HG02981 (cell line): Measurements from ENCODE around the gene RDH12.
"Not testable (repeated sequence)": the region's sequence is repeated elsewhere in the genome, so short reads cannot be mapped to it uniquely, and the experiment has no call there.

Experiments used
- ATAC-seq: cut with Tn5 transposase; IDR thresholded peaks from one replicate; pipeline ENCODE4 v1.9.1; 2021; ENCODE audit warnings: mild to moderate bottlenecking, moderate library complexity; ENCODE audit not compliant: unreplicated experiment

RDH12 gene

DNA sequence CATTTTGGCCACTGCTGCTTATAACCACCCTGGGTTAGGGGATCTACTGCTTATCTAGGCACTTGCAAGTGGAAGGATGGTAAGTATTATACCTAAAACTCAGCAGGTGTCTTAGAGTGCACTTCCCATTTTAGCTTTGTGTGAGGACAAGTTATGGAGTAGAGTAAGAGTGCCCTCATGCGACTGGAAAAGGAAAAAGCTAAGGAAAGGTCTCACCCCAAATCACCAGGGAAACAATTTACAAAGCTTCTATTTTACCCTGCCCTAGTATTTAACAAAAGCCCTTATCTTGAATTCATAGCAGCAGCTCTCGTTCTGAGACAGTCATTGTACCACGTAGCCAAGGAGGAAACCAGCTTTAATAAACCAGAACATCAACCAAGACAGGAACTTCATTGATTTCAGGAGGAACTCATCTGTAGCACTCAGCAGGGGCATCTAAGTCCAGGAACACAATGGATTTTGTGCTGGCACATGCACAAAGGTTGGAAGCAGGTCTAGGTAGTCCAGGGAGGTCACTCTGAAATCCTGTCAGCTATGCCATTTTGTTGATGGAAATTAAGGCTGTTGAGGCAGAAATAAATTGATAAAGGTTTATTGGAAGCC is 2.9 kb downstream of the RDH12 start:
- ATAC-seq = no peak

GRCh38 chr14:67705211-67705610 is 3.5 kb downstream of the RDH12 start:
- ATAC-seq = no peak

- ATAC-seq = not testable (repeated sequence)
Measured at GRCh38 chr14:67709346-67709745, 7.7 kb downstream of the RDH12 start.

- not testable (repeated sequence) for ATAC-seq
Measured at GRCh38 chr14:67709796-67710195, 8.1 kb downstream of the RDH12 start.

DNA sequence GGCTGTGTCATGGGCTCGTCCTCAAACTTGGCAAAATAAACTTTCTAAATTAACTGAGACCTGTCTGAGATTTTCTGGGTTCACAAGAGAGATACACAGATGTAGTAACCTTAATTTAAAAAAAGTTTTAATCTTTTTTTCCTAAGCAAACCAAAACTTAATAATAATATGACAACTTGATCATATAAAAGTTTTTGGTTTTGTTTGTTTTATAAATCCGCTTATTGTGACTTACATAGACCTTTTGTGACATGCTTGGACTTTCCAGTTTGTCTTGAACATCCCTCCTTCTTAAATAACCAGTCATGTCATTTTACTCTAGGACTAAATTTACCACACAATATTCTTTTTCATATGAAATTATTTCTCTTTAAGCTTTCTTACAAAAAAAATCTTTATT is 8.5 kb downstream of the RDH12 start:
- ATAC-seq = no peak

- ATAC-seq = no peak
Measured at GRCh38 chr14:67717048-67717447, 15.4 kb downstream of the RDH12 start.

- no peak for ATAC-seq
Measured at GRCh38 chr14:67718265-67718664, 16.6 kb downstream of the RDH12 start.

DNA sequence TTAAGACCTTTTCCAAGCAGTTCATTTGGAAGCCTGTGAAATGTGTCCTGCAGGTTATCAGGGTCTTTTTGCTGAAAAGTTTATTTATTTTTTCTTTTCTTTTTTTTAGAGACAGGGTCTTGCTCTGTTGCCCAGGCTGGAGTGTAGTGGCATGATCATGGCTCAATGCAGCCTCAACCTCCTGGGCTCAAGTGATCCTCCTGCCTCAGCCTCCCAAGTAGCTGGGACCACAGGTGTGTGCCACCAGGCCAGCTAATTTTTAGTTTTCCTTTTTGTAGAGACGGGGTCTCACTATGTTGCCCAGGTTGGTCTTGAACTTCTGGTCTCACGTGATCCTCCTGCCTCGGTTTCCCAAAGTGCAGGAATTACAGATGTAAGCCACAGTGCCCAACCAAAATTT is 17.7 kb downstream of the RDH12 start:
- not testable (repeated sequence) for ATAC-seq

- ATAC-seq = no peak
Measured at GRCh38 chr14:67719866-67720265, 18.2 kb downstream of the RDH12 start.

- no peak for ATAC-seq
Measured at GRCh38 chr14:67721875-67722274, 20.2 kb downstream of the RDH12 start.

DNA sequence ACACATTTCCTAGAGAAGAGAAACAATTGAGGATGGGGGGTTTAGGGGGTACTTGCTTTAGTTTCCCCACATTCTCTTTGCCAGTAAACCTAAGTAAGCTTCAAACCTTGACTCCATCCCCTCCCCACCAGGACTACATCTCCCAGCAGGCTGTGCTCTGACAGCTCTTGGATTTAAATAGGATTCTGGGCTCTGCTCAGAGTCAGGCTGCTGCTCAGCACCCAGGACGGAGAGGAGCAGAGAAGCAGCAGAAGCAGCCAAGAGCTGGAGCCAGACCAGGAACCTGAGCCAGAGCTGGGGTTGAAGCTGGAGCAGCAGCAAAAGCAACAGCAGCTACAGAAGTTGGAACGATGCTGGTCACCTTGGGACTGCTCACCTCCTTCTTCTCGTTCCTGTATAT is 20.6 kb downstream of the RDH12 start:
- no peak for ATAC-seq

DNA sequence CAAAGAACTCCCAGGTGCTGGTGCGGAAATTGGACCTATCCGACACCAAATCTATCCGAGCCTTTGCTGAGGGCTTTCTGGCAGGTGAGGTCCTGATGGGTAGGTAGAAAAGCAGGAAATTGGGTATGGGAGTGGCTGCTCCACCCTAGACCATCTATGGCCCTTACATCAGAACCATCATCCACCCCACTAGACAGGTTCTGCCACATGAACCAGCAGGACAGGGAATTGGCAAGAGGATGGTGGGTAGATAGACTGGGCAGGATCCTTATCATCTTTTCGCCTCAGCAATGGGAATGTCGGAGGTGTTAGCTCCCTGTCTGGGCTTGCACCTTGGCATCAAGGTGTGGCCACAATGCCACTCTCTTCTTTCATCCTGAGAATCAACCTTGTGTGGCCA is 23.5 kb downstream of the RDH12 start:
- ATAC-seq = no peak

GRCh38 chr14:67727361-67727760 is 25.7 kb downstream of the RDH12 start:
- ATAC-seq = no peak

DNA sequence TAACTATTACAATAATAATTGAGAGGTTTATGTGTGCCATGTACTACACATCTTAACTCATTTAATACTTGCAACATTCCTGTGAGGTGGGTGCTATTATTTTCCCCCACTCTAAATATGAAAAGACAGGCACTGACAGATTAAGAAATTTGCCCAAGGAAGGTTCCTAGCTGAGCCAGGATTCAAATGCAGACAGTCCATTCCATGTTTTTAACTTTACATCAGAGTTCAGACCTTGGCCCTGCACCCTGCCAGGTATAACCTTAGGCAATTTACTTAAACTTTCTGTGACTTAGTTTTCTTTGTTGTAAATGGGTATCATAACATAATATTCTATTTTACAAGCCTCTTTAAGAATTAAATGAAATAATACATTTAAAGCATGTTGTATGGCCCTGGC is 26.6 kb downstream of the RDH12 start:
- no peak for ATAC-seq

DNA sequence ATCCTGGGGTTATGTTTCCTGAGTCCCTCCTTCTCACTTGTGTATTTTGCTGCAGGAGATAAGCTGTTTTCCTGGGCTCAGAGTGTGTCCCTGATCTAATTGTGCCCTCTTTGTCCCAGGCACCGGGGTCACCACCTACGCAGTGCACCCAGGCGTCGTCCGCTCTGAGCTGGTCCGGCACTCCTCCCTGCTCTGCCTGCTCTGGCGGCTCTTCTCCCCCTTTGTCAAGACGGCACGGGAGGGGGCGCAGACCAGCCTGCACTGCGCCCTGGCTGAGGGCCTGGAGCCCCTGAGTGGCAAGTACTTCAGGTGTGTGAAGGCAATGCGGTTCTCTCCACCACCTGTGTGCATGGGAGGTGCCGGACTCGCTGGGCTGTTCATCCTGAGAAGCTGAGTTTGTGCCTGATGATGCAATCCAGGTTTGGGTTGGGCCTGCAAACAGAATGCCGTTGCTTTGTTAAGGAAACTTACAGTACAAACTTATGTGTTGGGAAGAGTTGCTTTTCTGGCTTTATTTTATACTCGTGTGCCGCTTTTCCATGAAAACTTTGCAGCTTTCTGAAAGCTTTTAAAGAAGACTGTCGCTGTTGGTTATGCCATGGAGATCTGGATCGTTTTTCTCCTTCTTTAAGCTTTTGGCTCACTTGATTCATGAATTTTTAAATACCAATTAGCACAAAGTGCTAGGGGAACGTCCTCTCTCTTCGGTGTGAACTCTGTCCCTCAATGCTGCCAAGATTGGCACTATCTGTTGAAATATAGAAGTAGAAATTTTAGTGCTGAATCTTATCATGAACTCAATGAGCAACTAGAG is 27.6 kb downstream of the RDH12 start:
- ATAC-seq = no peak

GRCh38 chr14:67733616-67734015 is 31.9 kb downstream of the RDH12 start:
- ATAC-seq = no peak

GRCh38 chr14:67734675-67735074 is 33.0 kb downstream of the RDH12 start:
- ATAC-seq = no peak

DNA sequence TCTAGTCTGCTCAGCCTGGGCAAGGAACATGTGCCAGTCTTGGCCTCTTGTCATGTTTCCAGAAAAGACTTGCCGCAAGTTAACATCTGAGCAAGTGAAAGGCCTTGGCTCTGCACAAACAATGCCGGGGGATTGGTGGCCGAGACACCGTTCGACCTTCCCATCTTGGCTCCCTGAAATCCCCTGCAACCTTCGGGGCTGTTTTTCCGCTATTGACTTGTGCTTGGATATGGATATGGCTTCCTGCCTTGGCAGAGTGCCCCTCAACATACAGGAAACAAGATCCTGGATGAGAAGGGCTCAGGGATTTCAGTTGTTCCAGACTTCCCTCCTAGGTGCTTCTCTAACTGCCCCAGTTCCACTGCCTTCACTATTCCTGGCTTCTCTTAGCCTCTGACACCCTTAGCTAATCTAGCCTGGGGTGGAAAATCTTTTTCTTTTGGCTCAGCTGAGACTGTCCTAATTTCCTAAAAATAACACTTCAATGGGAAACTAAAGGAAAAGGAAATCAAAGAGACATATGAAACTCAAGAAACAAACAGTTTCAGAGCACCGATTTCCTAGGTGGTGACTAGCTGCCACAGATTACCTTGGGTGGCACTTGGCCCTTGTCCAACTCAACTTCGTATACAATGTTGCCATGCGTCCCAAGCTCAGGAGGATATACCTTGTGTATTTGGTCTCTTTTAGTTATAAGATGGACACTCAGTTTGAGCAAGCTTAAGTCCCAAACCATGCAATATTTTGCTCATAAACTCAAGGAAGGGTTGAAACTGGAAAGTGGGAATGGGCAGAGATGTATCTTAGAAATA is 33.9 kb downstream of the RDH12 start:
- ATAC-seq = no peak

DNA sequence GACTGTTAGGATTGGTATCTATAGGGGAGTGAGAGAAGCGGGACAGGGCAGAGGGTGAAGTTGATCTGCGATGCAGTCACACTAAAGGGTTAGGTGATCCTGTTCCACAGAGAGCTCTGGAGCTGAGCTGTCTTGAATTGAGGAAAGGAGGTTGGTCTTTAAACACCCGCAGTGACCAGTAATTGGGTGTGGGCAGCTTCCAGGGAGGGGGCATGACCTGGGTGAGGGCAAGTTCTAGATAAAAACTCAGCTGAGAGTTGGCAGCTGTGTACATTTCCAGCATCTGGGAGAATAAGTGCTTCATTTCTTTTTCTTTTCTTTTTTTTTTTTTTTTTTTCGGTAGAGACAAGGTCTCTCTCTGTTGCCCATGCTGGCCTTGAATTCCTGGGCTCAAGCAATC is 35.1 kb downstream of the RDH12 start:
- ATAC-seq = no peak

- ATAC-seq = no peak
Measured at GRCh38 chr14:67738740-67739504, 37.2 kb downstream of the RDH12 start.

DNA sequence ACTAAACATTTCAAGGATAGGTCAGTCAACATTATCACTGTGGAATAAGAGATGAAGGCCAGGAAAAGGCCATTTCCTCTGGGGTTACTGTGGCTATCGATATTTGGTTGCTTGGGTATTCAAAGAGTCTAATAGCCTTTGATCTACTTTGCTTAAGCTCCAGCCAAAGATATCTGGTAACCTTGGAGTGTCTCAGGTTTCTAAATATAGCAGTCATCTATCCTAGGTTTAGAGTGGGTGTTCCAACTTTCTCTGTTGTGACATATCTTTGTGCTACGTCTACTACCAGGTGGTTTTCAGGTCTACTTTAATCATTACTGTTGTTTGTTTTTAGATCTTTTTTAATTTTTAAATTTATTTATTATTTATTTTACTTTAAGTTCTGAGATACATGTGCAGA is 42.4 kb downstream of the RDH12 start:
- no peak for ATAC-seq
